22Rv1 (cell line): ENCODE data around the gene OR2V2.
"Not testable (repeated sequence)": the region's sequence is repeated elsewhere in the genome, so short reads cannot be mapped to it uniquely, and the experiment has no call there.

Experiments
- H3K27ac ChIP-seq: fragments of 450-650 bp; 2 replicates; pipeline ENCODE4 v1.5.1; 2017
- ZFX ChIP-seq: fragments of 450-650 bp; IDR thresholded peaks from 2 replicates; pipeline ENCODE4 v1.6.1; 2017; ENCODE audit warnings: antibody characterized with exemption, borderline replicate concordance
- TF ChIP-seq, protein P1 (sequence below): fragments of 450-650 bp; IDR thresholded peaks from 2 replicates; pipeline ENCODE4 v1.5.1; 2017; ENCODE audit warnings: mild to moderate bottlenecking

OR2V2 gene

DNA sequence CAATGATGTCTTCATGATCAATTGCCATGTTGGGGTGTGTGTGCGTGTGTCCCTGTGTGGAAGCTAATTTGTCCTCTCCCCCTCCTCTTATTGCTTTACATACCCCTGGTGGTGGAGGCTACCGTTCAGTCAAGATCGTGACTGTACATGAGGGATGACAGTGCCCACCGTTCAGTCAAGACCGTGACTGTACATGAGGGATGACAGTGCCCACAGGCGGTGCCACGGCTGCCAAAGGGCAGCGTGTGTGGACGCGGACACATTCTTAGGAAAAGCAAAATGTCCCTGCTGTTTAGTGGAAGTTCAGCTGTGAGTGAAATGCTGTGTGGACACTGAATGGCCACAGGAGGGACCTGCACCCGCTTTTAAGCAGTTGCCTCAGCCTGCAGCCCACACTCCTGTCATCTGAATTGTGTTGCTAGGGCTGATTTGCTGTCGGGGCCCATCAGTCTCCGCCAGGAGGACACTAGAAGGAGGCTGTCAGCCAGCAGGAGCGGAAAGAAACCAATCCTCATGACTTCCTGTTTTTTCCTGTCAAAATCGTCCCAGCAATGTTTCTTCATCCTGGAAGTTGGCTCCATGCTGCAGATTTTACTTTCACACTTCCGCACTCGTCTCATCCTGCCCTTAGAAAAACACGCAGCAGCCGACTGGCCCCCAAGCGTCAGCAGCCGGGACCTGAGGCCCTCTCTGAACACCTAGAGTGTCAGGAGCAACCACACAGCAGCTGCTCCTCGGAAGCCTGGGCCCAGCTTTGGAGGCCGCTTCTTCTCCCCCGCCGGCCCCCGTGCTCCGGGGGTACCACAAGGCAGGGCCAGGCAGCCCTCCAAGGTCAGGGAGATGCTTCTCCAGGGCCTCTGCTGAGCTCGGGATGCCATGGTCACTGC lies 25.5 kb upstream of the OR2V2 start:
- H3K27ac ChIP-seq: no peak overlapping the region
- no peak for TF ChIP-seq ZFX
- TF ChIP-seq, protein P1, sequence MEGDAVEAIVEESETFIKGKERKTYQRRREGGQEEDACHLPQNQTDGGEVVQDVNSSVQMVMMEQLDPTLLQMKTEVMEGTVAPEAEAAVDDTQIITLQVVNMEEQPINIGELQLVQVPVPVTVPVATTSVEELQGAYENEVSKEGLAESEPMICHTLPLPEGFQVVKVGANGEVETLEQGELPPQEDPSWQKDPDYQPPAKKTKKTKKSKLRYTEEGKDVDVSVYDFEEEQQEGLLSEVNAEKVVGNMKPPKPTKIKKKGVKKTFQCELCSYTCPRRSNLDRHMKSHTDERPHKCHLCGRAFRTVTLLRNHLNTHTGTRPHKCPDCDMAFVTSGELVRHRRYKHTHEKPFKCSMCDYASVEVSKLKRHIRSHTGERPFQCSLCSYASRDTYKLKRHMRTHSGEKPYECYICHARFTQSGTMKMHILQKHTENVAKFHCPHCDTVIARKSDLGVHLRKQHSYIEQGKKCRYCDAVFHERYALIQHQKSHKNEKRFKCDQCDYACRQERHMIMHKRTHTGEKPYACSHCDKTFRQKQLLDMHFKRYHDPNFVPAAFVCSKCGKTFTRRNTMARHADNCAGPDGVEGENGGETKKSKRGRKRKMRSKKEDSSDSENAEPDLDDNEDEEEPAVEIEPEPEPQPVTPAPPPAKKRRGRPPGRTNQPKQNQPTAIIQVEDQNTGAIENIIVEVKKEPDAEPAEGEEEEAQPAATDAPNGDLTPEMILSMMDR: no peak

DNA sequence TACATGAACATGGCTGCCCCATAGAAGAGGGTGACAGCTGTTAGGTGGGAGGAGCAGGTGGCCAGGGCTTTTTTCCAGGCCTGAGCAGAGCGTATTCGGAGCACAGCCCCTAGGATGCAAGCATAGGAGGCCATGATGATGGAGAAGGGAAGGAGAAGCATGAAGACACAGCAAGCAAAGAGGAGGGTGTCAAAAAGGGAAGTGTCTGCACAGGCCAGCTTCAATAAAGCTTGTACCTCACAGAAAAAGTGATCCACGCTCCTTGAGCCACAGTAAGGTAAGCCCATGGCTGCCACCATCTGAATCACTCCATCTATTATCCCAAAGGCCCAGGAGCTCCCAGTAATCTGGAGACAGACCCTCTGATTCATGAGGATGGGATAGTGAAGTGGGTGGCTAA lies 22.9 kb upstream of the OR2V2 start:
- H3K27ac ChIP-seq: no peak overlapping the region
- no peak for TF ChIP-seq ZFX
- TF ChIP-seq, protein P1: no peak

DNA sequence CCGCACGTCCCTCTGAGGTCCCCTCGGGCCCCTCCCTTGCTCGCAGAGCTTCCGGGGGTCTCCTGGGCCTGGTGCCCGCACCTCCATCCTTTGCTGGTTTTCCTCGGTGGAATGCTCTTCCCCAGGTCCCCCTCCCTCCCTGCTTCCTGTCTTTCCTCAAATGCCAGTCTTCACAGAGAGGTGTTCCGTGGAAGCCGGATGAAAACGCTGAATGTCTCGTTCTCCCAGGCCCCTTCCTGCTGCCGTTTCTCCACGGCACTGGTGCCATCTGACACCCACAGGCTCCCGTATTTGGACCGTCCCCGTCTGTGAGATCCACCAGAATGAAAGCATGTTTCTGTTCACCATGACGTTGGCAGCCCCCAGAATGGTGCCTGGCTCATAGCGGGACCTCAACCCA lies 20.5 kb upstream of the OR2V2 start:
- H3K27ac ChIP-seq: no peak overlapping the region
- TF ChIP-seq, protein P1: no peak
- TF ChIP-seq ZFX: no peak

DNA sequence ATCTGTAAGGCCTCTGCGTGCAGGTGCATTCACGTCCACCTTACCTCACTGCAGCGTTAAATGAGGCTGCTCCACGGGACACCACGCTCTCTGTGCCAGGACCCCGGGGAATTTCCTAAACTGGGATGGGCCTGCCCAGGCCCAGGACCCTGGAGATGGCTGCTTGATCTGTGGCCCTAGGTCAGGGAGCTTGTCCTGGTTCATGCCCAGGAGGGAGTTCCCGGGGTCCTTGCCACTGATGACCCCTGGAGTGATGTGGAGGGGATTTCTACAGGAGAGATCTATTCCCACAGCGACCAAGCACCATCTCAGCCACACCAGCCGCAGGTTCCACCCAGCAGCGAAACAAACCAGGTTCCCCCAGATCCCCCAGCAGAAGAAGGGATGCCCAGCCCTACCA lies 19.9 kb upstream of the OR2V2 start:
- TF ChIP-seq, protein P1: no peak
- TF ChIP-seq ZFX: no peak

DNA sequence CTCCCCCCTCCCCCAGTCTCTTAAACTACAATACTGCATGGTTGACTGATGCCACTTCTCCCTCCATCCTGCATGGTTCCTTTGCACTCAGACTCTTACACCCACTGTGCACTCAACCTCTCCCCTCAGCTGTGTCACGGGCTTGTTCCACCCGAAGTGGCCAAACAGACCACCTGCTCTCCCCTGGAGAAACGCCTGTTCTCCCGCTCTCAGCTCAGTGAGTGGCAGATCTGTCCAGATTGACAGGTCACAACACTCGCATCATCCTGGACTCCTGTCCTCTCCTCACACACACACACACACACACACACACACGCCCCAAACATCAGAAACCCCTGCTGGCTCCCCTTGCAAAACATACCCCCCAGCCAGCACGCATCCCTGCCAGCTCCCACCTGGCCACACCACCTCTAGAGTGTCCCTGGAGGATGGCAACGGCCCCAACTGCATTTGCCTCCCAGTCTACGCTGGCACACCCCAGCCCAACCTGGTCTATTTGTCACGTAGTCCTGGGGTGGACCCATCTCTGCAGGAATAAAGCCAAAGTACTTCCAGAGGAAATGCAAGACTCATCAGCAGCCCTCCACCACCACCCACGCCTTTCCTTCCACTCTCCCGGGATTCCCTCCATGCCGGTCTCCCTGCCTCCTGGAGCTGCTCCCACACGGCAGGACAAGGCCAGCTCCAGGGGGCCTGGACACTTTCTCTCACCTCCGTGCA lies 19.3 kb upstream of the OR2V2 start:
- TF ChIP-seq, protein P1: no peak
- no peak for TF ChIP-seq ZFX
- H3K27ac ChIP-seq: no peak overlapping the region

More for the DNA sequence above, 19.9 kb upstream of the OR2V2 start:
- no peak overlapping the region for H3K27ac ChIP-seq

DNA sequence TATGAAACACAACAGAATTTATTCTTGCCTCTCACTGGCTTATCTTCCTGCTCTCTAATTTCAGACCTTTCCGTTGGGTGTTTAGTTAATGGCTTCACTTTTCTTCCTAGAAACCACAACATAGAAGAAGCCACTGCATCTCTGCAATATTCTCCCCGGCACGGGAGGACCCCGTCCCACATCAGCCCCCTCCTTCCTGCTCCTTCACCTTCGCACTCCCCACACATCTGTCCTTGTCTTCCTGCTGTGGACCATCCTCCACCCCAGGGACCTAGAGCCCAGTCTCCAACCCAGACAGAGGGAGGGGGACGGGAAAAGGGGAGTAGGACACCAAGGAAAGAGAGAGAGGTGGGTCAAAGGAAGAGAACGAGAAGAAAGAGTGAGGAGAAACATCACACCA lies 17.8 kb upstream of the OR2V2 start:
- no peak overlapping the region for H3K27ac ChIP-seq
- TF ChIP-seq, protein P1: no peak
- TF ChIP-seq ZFX: no peak

DNA sequence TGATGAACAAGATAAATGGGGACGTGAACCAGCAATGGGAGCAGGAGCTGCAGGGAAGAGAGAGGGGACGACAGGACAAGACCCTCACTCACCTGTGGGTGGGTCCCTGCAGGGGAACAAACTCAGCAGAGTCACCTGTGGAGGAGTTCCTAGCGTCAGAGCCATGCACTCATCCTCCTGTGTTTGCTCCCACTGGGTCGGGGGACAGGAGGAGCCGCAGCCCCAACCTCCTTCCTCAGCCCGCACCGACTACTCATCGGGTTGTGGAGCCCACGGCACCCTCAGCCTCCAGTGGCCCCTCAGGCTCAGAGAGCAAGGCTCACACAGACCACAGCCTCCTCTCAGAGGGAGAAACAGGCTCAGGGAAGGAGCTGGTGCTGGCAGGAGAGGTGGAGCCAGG lies 17.3 kb upstream of the OR2V2 start:
- not testable (repeated sequence) for H3K27ac ChIP-seq
